Astrocyte of the spinal cord (primary cell): ENCODE measurements around the gene C5.
"Not testable (repeated sequence)": the region's sequence is repeated elsewhere in the genome, so short reads cannot be mapped to it uniquely, and the experiment has no call there.

Experiments
- DNase-seq: peaks from one replicate; pipeline ENCODE4 v3.0.0; 2011; ENCODE audit warnings: low read depth, low spot score
- H3K4me3 ChIP-seq: 2 replicates; pipeline ENCODE4 v1.5.1; 2011; ENCODE audit warnings: low read depth, mild to moderate bottlenecking, low read length, moderate library complexity
- in situ Hi-C: cut with HindIII; loops from 2 replicates; pipeline ENCODE4 v1.10.0; 2017; ENCODE audit warnings: low sequenced_read_pairs
- TF ChIP-seq, protein P1 (sequence below): IDR thresholded peaks from 2 replicates; pipeline ENCODE4 v1.5.1; 2012; ENCODE audit warnings: low read depth, mild to moderate bottlenecking, low read length, inconsistent platforms

Gene C5

DNA sequence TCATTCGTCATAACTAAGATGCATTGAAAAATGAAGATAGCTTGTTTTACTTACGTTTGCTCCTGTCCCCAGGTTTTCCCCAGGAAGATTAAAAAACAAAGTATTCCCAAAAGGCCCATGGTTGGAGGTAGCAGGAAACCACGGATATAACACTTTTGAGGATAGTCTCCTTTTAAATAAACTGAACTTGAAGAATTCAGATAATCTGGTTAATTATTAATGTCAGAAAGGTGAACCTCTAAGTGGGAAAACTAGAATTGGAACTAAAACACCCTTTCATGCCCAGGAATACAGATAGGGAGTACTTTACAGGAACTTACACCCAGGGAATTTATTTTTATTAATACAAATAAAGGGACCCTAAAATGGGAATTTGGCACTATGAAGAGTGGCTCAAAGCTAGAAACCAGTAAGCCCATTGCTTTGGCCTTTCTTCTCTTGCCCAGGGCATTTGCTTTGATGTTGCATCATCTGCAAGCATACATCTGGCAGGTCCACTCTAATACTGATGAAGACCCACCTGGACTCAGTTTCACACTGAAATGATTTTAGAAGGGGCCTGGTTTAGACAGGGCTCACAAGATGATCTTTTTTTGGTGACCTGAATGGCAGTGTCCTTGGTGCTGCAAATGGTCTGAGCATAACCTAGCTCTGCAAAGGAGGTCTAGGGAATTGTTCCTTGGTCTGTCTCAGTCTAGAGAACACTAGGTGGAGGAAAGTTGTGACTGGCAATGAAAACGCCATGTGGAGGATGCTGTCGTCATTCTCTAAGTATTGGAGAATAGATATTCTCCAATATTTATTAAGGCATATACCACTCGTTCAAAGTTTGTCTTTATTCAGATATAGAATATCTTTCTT, at the start of gene C5:
TSS of gene C5 (minus strand) at position 148 of the 861 bp plus-strand sequence. CDS start at position 119, 29 bp downstream.
- no peak within 1 kb of the TSS for H3K4me3 ChIP-seq
- in situ Hi-C loops: no loop called here
- TF ChIP-seq, protein P1, sequence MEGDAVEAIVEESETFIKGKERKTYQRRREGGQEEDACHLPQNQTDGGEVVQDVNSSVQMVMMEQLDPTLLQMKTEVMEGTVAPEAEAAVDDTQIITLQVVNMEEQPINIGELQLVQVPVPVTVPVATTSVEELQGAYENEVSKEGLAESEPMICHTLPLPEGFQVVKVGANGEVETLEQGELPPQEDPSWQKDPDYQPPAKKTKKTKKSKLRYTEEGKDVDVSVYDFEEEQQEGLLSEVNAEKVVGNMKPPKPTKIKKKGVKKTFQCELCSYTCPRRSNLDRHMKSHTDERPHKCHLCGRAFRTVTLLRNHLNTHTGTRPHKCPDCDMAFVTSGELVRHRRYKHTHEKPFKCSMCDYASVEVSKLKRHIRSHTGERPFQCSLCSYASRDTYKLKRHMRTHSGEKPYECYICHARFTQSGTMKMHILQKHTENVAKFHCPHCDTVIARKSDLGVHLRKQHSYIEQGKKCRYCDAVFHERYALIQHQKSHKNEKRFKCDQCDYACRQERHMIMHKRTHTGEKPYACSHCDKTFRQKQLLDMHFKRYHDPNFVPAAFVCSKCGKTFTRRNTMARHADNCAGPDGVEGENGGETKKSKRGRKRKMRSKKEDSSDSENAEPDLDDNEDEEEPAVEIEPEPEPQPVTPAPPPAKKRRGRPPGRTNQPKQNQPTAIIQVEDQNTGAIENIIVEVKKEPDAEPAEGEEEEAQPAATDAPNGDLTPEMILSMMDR: no peak
- no peak for DNase-seq

DNA sequence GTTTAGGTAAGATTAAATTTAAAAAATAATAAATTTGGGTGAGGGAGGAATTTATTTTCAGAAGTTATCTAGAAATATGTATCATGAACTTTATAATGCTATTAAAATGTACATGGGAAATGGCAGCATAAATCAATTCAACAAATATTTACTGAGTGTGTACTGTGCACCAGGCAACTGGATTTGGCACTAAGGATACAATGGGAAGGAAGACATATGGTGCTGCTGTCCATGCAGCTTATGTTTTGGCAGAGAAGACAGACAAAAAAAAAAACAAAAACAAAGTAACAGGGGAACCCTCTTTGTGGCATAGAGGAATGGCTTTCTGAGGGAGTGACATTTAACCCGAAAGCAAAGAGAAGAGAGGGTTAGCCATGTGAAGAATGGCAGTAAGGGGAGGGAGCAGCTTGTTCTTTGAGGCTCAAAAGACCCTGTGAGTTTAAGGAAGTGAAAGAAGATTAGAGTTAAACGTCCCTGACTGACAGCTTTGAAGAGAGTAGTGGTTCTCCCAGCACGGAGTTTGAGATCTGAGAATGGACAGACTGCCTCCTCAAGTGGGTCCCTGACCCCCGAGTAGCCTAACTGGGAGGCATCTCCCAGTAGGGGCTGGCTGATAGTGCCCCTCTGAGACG, 48.6 kb upstream of the C5 start:
- no peak overlapping the region for H3K4me3 ChIP-seq
- TF ChIP-seq, protein P1: no peak
- no peak for DNase-seq
- in situ Hi-C loops: no loop called here

DNA sequence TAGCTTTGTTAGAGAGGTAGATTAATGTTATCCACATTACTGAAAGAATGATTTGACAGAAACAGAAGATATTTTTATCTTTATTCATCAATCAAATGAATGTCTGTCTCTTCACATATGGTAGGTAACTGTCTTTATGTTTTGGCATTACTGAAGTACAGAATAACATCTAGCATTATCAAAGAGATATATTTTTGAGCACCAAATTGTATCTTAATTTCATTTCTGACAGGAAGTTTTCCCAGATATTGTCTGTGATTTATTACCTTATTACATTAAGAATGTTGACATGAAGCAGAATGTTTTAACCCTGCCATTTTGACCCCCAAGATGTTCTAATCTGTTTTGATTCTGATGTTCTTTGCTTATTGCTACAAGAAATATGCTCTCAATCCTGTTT, 45.0 kb upstream of the C5 start:
- in situ Hi-C loops: no loop called here
- H3K4me3 ChIP-seq: no peak overlapping the region
- TF ChIP-seq, protein P1: no peak
- DNase-seq: no peak

DNA sequence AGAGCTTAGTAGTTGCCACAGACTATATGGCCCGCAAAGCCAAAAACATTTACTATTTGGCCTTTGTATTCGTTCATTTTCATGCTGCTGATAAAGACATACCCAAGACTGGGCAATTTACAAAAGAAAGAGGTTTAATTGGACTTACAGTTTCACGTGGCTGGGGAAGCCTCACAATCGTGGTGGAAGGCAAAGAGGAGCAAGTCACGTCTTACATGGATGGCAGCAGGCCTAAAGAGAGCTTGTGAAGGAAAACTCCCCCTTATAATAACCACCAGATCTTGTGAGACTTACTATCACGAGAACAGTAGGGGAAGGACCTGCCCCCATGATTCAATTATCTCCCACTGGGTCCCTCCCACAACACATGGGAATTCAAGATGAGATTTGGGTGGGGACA, 40.7 kb upstream of the C5 start:
- in situ Hi-C loops, DNase-seq, H3K4me3 ChIP-seq: not testable (repeated sequence)

DNA sequence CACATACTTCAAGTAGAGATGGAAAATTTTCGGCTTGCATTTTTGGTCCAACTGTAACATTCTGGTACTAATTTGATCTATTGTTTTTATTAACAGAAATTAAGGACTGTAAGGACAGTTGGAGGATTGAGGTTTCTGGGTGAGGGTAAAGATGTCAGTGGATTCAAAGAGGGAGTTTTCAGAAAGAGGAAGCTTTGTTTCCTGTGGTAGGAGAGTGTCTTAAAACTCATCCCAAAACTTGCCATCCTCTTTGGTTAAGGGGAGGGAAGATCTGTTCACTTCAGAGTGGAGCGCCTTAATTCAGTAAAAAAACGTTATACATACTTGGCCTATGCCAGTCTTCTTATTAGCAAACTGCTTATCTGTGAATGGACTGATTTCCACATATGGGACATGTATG, 38.5 kb upstream of the C5 start:
- TF ChIP-seq, protein P1: no peak
- in situ Hi-C loops: no loop called here
- no peak overlapping the region for H3K4me3 ChIP-seq
- no peak for DNase-seq

DNA sequence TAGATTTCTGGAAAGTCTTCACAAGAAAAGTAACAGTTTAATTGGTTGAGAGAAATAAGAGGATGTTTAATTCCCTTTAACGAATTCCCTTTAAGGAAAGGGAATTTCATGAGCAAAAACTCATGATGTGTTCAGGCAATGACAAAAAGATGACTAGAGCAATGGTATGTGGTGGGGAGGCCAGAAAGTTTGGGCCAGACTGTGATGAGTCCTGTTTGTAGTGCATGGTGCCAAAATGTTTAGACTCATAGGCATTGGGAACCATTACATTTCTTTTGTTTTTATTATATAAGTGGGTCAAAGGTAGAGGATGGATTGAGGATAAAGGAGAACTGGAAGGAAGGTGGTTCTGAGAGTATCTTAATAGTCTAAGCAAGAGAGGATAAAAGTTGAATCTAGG, 35.6 kb upstream of the C5 start:
- in situ Hi-C loops: no loop called here

DNA sequence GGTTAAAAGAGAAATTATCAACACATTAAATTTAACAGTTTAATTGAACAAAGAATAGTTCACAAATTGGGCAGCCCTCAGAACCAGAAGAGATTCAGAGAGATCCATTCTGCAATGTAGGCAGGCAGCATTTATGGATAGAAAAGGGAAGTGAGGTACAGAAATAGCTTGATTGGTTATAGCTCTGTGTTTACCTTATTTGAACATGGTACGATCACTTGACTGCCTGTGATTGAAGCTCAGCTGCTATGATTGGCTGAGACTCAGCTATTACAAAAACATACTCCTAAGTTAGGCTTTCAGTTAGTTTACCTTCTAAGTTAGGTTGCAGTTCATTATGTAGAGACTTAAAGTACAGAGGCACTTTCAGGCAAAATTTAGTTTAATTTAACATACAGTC, 32.0 kb upstream of the C5 start:
- no peak for DNase-seq
- no peak overlapping the region for H3K4me3 ChIP-seq
- TF ChIP-seq, protein P1: no peak
- in situ Hi-C loops: no loop called here

More for the DNA sequence above, 35.6 kb upstream of the C5 start:
- TF ChIP-seq, protein P1: no peak
- H3K4me3 ChIP-seq: no peak overlapping the region
- DNase-seq: no peak
